ENCODE measurements around the gene RPL18.
A peak's percentile ranks its signal among the peaks of the same experiment; 100 is the strongest.
"Not testable (repeated sequence)": the region's sequence is repeated elsewhere in the genome, so short reads cannot be mapped to it uniquely, and the experiment has no call there.

The RPL18 gene

DNA sequence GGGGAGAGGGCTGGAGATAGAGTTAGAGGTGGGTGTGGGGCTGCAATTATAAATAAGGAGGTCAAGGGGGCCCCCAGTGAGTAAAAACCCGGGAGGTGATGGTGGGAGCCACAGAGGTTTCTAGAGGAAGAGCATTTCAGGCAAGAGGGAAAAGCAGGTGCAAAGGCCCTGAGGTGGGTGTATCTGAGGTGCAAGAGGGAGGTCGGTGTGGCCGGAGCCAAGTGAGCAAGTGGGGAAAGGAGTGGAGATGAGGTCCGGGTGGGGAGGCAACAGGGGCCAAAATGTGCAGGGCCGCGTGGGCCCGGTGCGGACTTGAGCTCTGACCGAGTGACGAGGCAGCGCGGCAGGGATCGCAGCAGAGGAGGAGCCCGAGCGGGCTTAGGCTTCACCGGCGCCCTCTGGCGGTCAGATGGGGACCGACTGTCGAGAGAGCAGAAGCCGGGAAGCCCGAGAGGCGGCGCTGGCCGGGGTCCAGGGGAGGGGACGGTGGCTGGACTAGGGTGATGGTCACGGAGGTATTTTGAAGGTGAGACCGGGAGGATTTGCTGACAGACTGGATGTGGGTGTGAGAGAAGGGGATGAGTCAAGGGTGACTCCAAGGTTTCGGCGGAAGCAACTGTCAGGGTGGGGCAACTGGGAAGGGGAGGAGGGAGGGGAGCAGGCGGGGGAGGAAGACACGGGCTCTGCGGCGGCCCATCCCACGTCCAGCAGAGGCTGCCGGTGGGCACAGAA, 30.1 kb downstream of the RPL18 start:
- peak; percentile 88 for DNase-seq (ENCODE audit: low spot score)

DNA sequence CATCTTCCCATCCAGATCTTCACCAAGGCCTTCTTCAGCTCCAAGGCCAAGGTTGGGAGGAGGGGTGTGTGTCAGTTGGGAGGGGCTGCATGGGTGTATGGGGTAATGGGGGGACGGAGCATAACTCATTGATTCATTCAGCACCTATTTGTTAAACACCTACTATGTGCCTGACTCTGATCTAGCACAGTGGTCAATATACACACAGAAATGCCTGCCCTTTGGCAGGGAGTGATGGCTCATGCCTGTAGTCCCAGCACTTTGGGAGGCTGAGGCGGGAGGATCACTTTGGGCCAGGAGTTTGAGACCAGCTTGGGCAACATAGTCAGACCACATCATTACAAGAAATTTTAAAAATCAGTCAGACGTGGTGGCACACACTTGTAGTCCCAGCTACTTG, 31.6 kb downstream of the RPL18 start:
- DNase-seq (ENCODE audit: low spot score): no peak

DNA sequence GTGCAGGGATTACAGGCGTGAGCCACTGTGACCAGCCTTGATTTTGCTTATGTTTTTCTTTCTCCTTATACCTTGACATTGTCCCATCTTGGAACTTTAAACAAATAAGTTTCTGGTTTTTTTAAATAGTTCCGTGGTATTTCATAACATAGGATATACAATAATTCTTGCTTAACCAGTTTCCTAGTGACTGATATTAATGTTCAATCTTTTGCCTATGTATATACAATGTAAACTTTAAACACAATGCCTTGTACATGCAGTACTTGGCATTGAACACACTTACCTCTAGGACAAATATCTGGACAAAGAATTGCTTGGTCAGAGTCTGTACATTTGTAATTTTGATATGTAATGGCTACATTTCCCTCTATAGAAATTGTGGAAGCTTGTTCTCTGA, 36.8 kb downstream of the RPL18 start:
- DNase-seq (ENCODE audit: low spot score): no peak

DNA sequence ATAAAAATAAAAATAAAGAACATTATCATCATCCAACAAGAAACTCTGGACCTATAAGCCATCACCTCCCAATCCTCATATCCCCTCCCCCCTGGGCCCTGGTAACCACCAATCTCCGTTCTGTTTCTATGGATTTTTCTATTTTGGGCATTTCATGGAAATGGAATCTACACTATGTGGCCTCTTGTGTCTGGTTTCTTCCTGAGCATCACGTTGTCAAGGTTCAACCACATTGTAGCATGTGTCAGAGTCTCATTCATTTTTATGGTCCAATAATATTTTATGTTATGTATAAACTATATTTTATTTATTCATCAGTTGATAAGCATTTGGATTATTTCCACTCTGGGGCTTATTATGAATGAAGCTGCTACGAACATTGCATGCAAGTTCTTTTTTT, 40.1 kb downstream of the RPL18 start:
- DNase-seq (ENCODE audit: low spot score): no peak

DNA sequence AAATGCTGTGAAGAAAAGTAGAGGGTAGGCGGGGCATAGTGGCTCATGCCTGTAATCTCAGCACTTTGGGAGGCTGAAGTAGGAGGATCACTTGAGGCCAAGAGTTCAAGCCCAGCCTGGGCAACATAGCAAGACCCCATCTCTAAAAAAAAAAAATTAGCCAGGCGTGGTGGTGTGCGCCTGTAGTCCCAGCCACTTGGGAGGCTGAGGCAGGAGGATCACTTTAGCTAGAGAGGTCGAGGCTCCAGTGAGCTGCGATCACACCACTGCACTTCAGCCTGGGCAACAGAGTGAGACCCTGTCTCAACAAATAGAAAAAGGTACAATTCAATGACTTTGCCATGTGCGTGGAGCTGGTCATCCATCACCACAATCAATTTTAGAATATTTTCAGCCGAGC, 41.1 kb downstream of the RPL18 start:
- DNase-seq (ENCODE audit: low spot score): not testable (repeated sequence)

DNA sequence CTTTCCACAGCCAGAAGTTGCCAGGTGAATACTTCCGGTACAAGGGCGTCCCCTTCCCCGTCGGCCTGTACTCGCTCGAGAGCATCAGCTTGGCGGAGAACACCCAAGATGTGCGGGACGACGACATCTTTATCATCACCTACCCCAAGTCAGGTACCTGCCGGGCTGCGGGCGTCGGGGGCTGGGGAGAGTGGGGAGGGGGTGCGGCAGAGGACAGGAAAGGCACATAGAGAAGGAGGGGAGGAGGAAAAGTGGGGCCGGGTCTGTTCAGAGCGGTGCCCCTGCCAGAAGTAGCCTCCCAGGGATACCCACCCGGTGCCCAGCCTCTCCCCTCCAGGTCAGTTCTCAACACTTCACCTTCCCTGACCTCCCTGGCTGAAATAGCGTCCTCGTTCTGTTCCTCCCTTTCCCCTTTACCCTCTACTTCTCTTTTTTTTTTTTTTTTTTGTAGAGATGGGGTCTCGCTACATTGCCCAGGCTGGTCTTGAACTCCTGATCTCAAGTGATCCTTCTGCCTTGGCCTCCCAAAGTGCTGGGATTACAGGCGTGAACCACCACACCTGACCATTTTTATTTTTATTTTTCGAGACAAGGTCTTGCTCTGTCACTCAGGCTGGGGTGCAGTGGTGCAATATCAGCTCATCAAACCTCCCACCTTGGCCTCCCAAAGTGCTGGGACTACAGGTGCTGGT, 42.9 kb downstream of the RPL18 start:
- no peak for DNase-seq (ENCODE audit: low spot score)

DNA sequence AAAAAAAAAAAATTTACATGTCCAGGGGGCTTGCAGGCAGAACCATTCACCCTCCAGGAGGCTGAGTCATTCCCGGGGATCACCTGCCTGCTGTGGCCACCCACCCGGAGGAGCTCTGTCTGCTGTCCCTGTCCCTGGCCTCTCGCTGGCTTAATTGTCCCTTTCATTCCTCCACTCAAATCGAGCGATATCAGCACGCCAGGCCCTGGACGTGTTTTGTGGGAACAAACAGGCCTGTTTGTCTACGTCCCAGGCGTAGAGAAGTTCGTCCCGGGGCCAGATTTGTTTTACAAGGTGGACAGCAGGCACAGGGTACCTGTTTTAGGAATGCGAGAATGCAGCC, 45.8 kb downstream of the RPL18 start:
- DNase-seq (ENCODE audit: low spot score): no peak

DNA sequence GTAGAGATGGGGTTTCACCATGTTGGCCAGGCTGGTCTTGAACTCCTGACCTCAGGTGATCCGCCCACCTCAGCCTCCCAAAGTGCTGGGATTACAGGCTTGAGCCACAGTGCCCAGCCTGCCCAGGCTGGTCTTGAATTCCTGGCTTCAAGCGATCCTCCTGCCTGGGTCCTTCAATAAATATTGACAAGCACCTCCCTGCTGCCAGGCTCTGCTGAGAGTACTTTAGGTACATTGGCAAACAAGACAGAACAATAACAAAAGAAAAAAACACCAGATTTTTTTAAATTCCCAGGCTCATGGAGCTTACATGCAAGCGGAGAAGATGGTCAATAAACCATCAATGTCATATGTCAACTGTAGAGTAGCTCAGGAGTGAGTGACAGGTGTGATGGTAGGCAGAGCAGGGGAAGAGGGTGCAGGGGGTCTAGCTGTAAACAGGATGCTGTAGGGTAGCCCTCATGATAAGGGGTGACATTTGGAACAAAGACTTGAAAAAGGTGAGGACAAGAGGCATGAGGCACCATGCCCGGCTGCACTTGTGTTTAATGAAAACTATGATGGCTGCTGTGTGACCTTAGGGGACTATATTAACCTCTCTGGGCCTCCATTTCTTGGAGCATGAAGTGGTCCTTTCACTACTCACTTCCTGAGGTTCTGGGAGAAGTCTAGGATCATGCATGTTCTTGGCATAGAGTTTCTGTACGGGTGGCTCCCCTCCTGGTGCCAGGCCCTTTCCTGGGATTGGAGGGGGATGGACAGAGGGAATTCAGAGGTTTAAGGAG, 47.4 kb downstream of the RPL18 start:
- DNase-seq (ENCODE audit: low spot score): no peak

DNA sequence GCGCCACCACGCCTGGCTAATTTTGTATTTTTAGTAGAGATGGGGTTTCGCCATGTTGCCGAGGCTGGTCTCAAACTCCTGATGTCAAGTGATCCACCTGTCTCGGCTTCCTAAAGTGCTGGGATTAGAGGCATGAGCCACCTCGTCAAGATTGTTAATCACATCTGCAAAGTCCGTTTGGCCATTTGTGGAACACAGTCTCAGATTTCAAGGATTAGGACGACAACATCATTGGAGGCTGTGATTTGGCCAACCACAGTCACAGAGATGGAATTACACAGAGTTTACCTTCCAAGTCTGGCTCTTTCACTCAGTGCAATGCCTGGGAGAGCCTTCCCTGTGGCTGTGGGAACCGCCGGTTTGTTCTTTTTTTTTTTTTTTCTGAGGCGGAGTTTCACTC, 49.2 kb downstream of the RPL18 start:
- DNase-seq (ENCODE audit: low spot score): no peak

DNA sequence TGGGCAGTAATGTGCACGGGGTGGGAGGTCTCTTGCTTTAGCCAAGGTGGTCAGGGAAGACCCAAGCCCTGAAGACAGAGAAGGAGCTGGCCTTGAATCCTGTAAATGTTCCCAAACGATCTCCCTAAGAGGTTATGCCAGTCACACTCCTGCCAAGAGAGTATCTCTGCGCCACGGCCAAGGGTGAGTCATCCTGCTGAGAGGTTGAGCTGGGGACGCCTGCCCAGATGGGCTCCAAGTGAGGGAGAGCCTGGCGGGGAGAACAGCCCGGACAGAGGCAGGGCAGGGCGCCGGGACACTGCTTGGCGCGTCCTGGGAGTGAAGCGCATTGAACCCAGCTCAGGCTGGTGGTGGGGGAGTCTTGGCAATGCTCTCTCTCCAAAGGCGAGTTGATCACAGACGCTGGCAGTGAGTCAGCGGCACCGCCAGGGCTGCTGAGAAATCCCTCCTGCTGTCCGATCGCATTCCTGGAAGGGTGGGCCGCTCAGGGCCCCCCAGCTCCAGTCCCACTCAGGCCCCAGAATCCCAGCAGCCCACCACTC, 50.6 kb downstream of the RPL18 start:
- no peak for DNase-seq (ENCODE audit: low spot score)

Data from hematopoietic multipotent progenitor cell treated with erythropoietin and hydrocortisone succinate and interleukin-3 and kit ligand, for 15 days (in vitro differentiated cells).